B cell (primary cell): ENCODE results near the gene OR2AK2.

Source experiments
- CTCF ChIP-seq: fragments of 200-600 bp; IDR thresholded peaks from one replicate; pipeline ENCODE4 v1.8.0; 2022; ENCODE audit warnings: antibody characterized with exemption, mild to moderate bottlenecking
- EZH2 ChIP-seq: IDR thresholded peaks from 2 replicates; pipeline ENCODE4 v1.6.1; 2012; ENCODE audit warnings: borderline replicate concordance, low read depth, mild to moderate bottlenecking, moderate library complexity, low read length; ENCODE audit not compliant: insufficient read depth, poor library complexity, severe bottlenecking

GRCh38 chr1:248013229-248013710 is 48.2 kb downstream of the OR2AK2 start, which contains the start of gene OR2L5:
- TF ChIP-seq CTCF, result no peak
- TF ChIP-seq EZH2, result no peak
